ENCODE data around the gene PASD1. TPM values are rescaled to one million over a fixed set of nuclear protein-coding genes. Genes with fewer than 3 reads are reported as not detected.
"Not testable (repeated sequence)": the region's sequence is repeated elsewhere in the genome, so short reads cannot be mapped to it uniquely, and the experiment has no call there.

PASD1 gene
- total RNA-seq, 1 donor from 2014 or later: not detected

- H3K9me3 ChIP-seq: no peaks in the 10 kb centered on the region
- no peak overlapping the region for H3K4me3 ChIP-seq
- intact Hi-C loops (cut with DNase I): no loop called here
- no peak overlapping the region for H3K27ac ChIP-seq
- TF ChIP-seq, protein P1, sequence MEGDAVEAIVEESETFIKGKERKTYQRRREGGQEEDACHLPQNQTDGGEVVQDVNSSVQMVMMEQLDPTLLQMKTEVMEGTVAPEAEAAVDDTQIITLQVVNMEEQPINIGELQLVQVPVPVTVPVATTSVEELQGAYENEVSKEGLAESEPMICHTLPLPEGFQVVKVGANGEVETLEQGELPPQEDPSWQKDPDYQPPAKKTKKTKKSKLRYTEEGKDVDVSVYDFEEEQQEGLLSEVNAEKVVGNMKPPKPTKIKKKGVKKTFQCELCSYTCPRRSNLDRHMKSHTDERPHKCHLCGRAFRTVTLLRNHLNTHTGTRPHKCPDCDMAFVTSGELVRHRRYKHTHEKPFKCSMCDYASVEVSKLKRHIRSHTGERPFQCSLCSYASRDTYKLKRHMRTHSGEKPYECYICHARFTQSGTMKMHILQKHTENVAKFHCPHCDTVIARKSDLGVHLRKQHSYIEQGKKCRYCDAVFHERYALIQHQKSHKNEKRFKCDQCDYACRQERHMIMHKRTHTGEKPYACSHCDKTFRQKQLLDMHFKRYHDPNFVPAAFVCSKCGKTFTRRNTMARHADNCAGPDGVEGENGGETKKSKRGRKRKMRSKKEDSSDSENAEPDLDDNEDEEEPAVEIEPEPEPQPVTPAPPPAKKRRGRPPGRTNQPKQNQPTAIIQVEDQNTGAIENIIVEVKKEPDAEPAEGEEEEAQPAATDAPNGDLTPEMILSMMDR (IDR thresholded peaks at IDR 0.05): no peak
- no peak for ATAC-seq
- no peaks in the 10 kb centered on the region for H3K36me3 ChIP-seq
- DNase-seq: no peak
- no peaks in the 10 kb centered on the region for H3K27me3 ChIP-seq (ENCODE audit: low read depth)
- H3K4me1 ChIP-seq: no peaks in the 10 kb centered on the region
These were observed 130.6 kb downstream of the PASD1 start for GRCh38 chrX:151694121-151694520.

DNA sequence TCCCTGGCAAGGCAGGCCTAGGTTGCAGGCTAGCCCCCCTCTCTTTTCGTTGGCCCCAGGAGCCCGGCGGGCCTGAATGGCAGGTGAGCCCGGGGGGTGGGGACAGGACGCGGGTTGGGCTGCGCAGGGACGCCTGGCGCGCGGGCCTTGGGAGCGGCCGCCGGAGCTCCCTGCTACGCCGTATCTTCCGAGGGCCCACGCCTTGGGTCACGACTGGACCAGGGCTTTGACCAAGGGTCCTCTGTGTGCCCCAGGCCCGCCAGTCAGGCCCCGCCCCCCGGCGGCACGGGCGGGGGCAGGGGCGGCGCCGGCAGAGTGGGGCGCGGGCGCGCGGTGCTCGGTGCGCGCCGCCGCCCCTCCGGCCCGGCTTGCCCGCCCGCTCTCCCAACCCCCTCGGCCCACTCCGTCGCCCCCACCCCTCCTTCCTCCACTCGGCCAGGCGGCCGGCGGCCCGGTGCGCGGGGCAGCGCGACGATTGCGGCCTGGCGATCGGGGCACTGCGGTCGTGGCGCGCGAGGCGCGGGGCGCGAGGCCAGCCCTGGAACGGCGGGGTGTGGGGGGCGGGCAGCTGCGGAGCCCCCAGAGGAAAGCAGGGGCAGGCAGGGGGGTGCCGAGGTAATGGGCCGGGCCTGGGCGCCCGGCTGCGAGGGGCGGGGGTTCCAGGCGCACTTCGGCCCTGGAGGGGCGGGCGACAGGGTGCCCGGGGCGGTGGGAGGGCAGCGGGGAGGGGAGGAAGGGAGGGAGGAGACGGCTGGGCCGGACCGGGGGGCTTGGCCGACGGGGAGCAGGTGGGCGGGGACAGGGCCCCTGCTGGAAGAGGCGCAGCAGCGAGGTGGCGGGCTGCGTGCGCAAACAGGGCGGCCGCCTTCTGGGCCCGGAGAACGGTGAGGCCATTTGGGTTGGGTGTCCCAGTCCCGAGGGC, 131.4 kb downstream of the PASD1 start, which contains the start of gene PRRG3:
Gene PRRG3, plus strand, starts transcription at position 798 of the 922 bp plus-strand sequence. CDS start 3,357 bp downstream, outside the sequence.
- Histone ChIP-seq H3K4me1 (no peaks in the 10 kb centered on the region), H3K27me3 (ENCODE audit: low read depth) (no peaks in the 10 kb centered on the region), H3K36me3 (no peaks in the 10 kb centered on the region), H3K4me3 (peak within 1 kb of the TSS; percentile 28), H3K27ac (no peak within 1 kb of the TSS), H3K9me3 (no peaks in the 10 kb centered on the region)
- intact Hi-C loops (cut with DNase I): no loop called here
- DNase-seq: no peak
- no peak for ATAC-seq
- TF ChIP-seq, protein P1 (IDR thresholded peaks at IDR 0.05): no peak

DNA sequence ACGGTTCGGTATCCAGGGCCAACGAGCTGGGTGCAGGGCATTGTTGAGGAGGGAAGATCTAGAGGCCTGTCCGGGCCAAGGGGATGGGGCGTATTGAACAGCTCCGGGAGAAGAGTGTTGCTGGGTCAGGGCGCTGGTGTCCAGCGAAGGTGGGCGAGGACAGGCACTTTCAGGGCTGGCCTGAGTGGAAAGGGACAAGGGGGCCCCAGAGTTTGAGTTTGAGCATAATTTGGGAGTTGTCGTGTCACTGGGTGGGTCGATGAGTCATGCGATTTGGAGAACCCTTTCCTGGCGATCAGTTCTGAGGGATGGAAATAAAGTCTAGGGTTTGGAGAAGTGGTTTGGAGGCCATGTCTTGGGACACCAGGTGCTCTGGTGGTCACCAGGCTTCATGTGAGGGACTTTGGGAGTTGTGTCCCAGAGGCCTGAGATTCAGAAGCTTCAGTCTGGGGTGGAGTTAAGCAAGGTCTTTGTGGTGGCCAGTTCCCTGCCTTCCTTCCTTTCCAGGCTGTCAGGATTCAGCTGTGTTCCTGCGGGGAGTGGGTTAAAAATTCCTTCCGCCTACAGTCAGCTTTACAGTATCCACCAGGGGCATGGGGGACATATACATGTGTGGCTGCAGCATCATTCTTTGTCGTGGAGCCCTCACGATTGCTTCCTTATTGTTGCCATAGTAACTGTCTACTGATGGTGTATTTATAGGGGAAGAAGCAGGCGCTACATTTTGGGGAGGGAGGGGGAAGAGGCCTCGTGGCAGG, 132.3 kb downstream of the PASD1 start:
- H3K36me3 ChIP-seq: no peaks in the 10 kb centered on the region
- no peak for DNase-seq

DNA sequence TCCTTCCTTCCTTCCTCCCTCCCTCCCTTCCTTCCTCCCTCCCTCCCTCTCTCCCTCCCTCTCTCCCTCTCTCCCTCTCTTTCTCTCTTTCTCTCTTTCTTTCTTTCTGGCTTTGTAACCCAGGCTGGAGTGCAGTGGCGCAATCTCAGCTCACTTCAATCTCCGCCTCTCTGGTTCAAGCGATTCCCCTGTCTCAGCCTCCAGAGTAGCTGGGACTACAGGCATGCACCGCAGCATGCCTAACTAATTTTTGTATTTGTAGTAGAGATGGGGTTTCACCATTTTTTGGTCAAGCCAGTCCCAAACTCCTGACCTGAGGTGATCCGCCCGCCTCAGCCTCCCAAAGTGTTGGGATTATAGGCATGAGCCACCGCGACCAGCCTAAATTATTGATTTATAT, 133.6 kb downstream of the PASD1 start:
- DNase-seq; H3K9me3 ChIP-seq; intact Hi-C loops (cut with DNase I); H3K4me1 ChIP-seq; ATAC-seq; H3K27ac ChIP-seq; H3K27me3 ChIP-seq (ENCODE audit: low read depth); H3K4me3 ChIP-seq; H3K36me3 ChIP-seq: not testable (repeated sequence)

More for the DNA sequence above, 132.3 kb downstream of the PASD1 start:
- no peak overlapping the region for H3K27ac ChIP-seq
- H3K4me3 ChIP-seq: peak overlapping the region; percentile 28
- ATAC-seq: no peak
- TF ChIP-seq, protein P1 (IDR thresholded peaks at IDR 0.05): no peak
- H3K4me1 ChIP-seq: no peaks in the 10 kb centered on the region
- H3K9me3 ChIP-seq: no peaks in the 10 kb centered on the region
- intact Hi-C loops (cut with DNase I): no loop called here
- H3K27me3 ChIP-seq (ENCODE audit: low read depth): no peaks in the 10 kb centered on the region

- ATAC-seq (no peak), DNase-seq (no peak)
- Histone ChIP-seq H3K36me3 (no peaks in the 10 kb centered on the region), H3K27ac (no peak overlapping the region), H3K27me3 (ENCODE audit: low read depth) (no peaks in the 10 kb centered on the region), H3K4me3 (no peak overlapping the region), H3K4me1 (no peaks in the 10 kb centered on the region), H3K9me3 (no peaks in the 10 kb centered on the region)
- TF ChIP-seq, protein P1 (IDR thresholded peaks at IDR 0.05): no peak
- intact Hi-C loops (cut with DNase I): no loop called here
These were observed 134.0 kb downstream of the PASD1 start for GRCh38 chrX:151697522-151697921.
